Camera-type eye (tissue), 1 donor: ENCODE results near the gene CRKL. TPM values are rescaled to one million over a fixed set of nuclear protein-coding genes. Genes with fewer than 3 reads are reported as not detected.

Experiments
- total RNA-seq: library from RNA; depleted of rRNA; stranded (reverse); fragments of >200 nt; gene quantifications from one replicate; pipeline ENCODE4 v1.2.3, GENCODE V29; 2014

The CRKL gene
- 79.8 TPM for total RNA-seq

GRCh38 chr22:20916916-20917810 lies at the start of gene CRKL:
TSS of gene CRKL (plus strand) at chr22:20917407. CDS start at chr22:20917935, 528 bp downstream.

GRCh38 chr22:20966883-20967696 lies 49.9 kb downstream of the CRKL start, which contains the start of gene AIFM3:
TSS of gene AIFM3 (plus strand) at chr22:20967255. CDS start at chr22:20967945, 690 bp downstream.

GRCh38 chr22:20981787-20982562 lies 64.8 kb downstream of the CRKL start, which contains the start of gene LZTR1:
TSS of gene LZTR1 (plus strand) at chr22:20982297. CDS start at chr22:20982372, 75 bp downstream.

GRCh38 chr22:21001601-21002325 lies 84.6 kb downstream of the CRKL start, which contains the start of gene THAP7:
TSS of gene THAP7 (minus strand) at chr22:21002118. CDS start at chr22:21001911, 207 bp downstream.

Other genes with a start within 250 kb of the CRKL start
- gene SERPIND1, start 143.3 kb upstream of the CRKL start, total RNA-seq: 0.38 TPM
- gene PI4KA, start 58.6 kb upstream of the CRKL start, total RNA-seq: 84.9 TPM
- 12.3 TPM for gene SNAP29, start 58.4 kb upstream of the CRKL start, total RNA-seq
- 26.3 TPM for gene AIFM3, start 49.8 kb downstream of the CRKL start, total RNA-seq
- 71.3 TPM for gene LZTR1, start 64.9 kb downstream of the CRKL start, total RNA-seq
- 31.4 TPM for gene THAP7, start 84.7 kb downstream of the CRKL start, total RNA-seq
- 2.2 TPM for gene P2RX6, start 97.8 kb downstream of the CRKL start, total RNA-seq
- 0.27 TPM for gene SLC7A4, start 115.2 kb downstream of the CRKL start, total RNA-seq
- gene LRRC74B, start 128.5 kb downstream of the CRKL start, total RNA-seq: not detected